Hepatocyte (in vitro differentiated cells): ENCODE results near the gene ARMC3.

ENCODE experiments used
- CTCF ChIP-seq: fragments of 200-600 bp; sonication (generic); IDR thresholded peaks from 2 replicates; pipeline ENCODE4 v1.5.1; 2016; ENCODE audit warnings: antibody characterized with exemption, mild to moderate bottlenecking; ENCODE audit not compliant: poor library complexity
- EZH2 ChIP-seq: fragments of 200-600 bp; sonication (generic); IDR thresholded peaks from 2 replicates; pipeline ENCODE4 v1.6.1; 2016; ENCODE audit warnings: antibody characterized with exemption, mild to moderate bottlenecking, borderline replicate concordance

GRCh38 chr10:22997096-22997495 lies 69.2 kb downstream of the ARMC3 start:
- TF ChIP-seq CTCF = no peak
- TF ChIP-seq EZH2 = no peak
